DMS114 treated with DMSO at 0.1 percent for 48 hours (cell line): Measurements from ENCODE around the gene CCNQ.

ENCODE experiments used
- DNase-seq: peaks from one replicate; lab custom pipeline; 2025; ENCODE audit not compliant: unreplicated experiment; lab: John Stamatoyannopoulos, UW

The CCNQ gene

GRCh38 chrX:153598541-153599191 is at the start of gene CCNQ:
TSS of gene CCNQ (minus strand) at chrX:153599139. CDS start at chrX:153599073, 66 bp downstream.
- no peak for DNase-seq

GRCh38 chrX:153647461-153648357 is 48.8 kb upstream of the CCNQ start:
- DNase-seq: no peak

- DNase-seq: no peak
Observed at GRCh38 chrX:153646620-153647373, 47.9 kb upstream of the CCNQ start, which contains the start of gene DUSP9. TSS of gene DUSP9 (plus strand) at chrX:153647203. CDS start at chrX:153647954, 751 bp downstream.

- no peak for DNase-seq
Observed at GRCh38 chrX:153645921-153646488, 47.1 kb upstream of the CCNQ start.

- DNase-seq: no peak
Observed at GRCh38 chrX:153645151-153645550, 46.2 kb upstream of the CCNQ start.

- no peak for DNase-seq
Observed at GRCh38 chrX:153644356-153645125, 45.6 kb upstream of the CCNQ start.

GRCh38 chrX:153643431-153644351 is 44.8 kb upstream of the CCNQ start:
- no peak for DNase-seq

- no peak for DNase-seq
Observed at GRCh38 chrX:153642655-153643430, 43.9 kb upstream of the CCNQ start.

GRCh38 chrX:153642051-153642654 is 43.2 kb upstream of the CCNQ start:
- DNase-seq: no peak

GRCh38 chrX:153641627-153642026 is 42.7 kb upstream of the CCNQ start:
- no peak for DNase-seq

GRCh38 chrX:153640736-153641575 is 42.0 kb upstream of the CCNQ start:
- no peak for DNase-seq

- no peak for DNase-seq
Observed at GRCh38 chrX:153640045-153640686, 41.2 kb upstream of the CCNQ start.

GRCh38 chrX:153639177-153640044 is 40.5 kb upstream of the CCNQ start:
- DNase-seq: no peak

- no peak for DNase-seq
Observed at GRCh38 chrX:153638436-153639176, 39.7 kb upstream of the CCNQ start.

GRCh38 chrX:153638041-153638371 is 39.1 kb upstream of the CCNQ start:
- no peak for DNase-seq
